Body of pancreas (tissue), 4 donors: ENCODE results near the gene AVPI1. TPM values are rescaled to one million over a fixed set of nuclear protein-coding genes. Genes with fewer than 3 reads are reported as not detected.
A peak's percentile ranks its signal among the peaks of the same experiment; 100 is the strongest.

Source experiments
- ATAC-seq: fragments of 150-250 bp; one replicate; pipeline ENCODE4 v1.9.1; 2016
- DNase-seq, 4 donors: peaks; one replicate each; pipeline ENCODE4 v3.0.0-alpha.2; 2019
- H3K27ac ChIP-seq, 4 donors: fragments of 200-600 bp; sonication (generic); 1 replicate in 3 of 4; 2 replicates in 1 of 4; pipeline versions ENCODE4 v1.5.1 to v1.6.1; 2016 to 2019; ENCODE audit warnings: mild to moderate bottlenecking in 1 of 4, mixed read lengths in 1 of 4, moderate library complexity in 1 of 4
- H3K27me3 ChIP-seq, 2 donors: fragments of 200-600 bp; sonication (generic); one replicate each; pipeline ENCODE4 v1.6.0; 2016; ENCODE audit warnings: mild to moderate bottlenecking in 1 of 2
- H3K36me3 ChIP-seq, 2 donors: fragments of 200-600 bp; sonication (generic); replicated peaks in 1 of 2; 2 replicates each; pipeline ENCODE4 v1.5.1; 2016; ENCODE audit warnings: low read depth in 2 of 2; ENCODE audit not compliant: insufficient read depth in 1 of 2
- H3K4me1 ChIP-seq: fragments of 200-600 bp; sonication (generic); one replicate; pipeline ENCODE4 v1.6.0; 2016
- H3K4me3 ChIP-seq, 2 donors: fragments of 200-600 bp; sonication (generic); 1 replicate in 1 of 2; 2 replicates in 1 of 2; pipeline ENCODE4 v1.5.1; 2016 to 2019
- H3K9me3 ChIP-seq, 3 donors: fragments of 200-600 bp; sonication (generic); 1 replicate in 2 of 3; 2 replicates in 1 of 3; pipeline ENCODE4 v1.5.1; 2016
- POLR2A ChIP-seq, 3 donors: fragments of 450-650 bp; IDR thresholded peaks; one replicate each; pipeline ENCODE4 v1.6.1; 2016; ENCODE audit warnings: antibody characterized with exemption in 3 of 3, mild to moderate bottlenecking in 2 of 3
- WGBS, 2 donors: methylation state at CpG; one replicate each; pipeline ENCODE4 v1.1.5; 2017; 5-methylcytosine and 5-hydroxymethylcytosine counted together
- intact Hi-C: fragments of 100-400 bp; cut with DNase I; formaldehyde crosslinking; loops from one replicate; pipeline ENCODE4 v1.15.1; 2023
- total RNA-seq, 2 donors: library from RNA; depleted of rRNA; stranded (reverse); fragments of >200 nt; gene quantifications; one replicate each; pipeline ENCODE4 v1.1.0, GENCODE V29; 2016
- TF ChIP-seq, protein P1 (sequence below), 7 experiments: fragments of 450-650 bp in 4 of 7; fragments of 200-600 bp in 3 of 7; sonication (generic) in 3 of 7; IDR thresholded peaks; one replicate each; pipeline ENCODE4 v1.5.1; 2016 to 2019; ENCODE audit warnings: antibody characterized with exemption in 7 of 7

Gene AVPI1
- total RNA-seq, 2 donors from 2014 or later = 5.7 to 14.8 TPM

- no peaks in the 10 kb centered on the region for H3K27me3 ChIP-seq
- no peak for DNase-seq
- H3K4me1 ChIP-seq = peaks cover 38% of the 10 kb centered on the region
- H3K36me3 ChIP-seq = no peaks in the 10 kb centered on the region
- WGBS, 2 donors = 62 to 68% methylated on average over 6 of the region's 6 CpGs
- no peak for TF ChIP-seq POLR2A (IDR thresholded peaks at IDR 0.05)
- TF ChIP-seq, protein P1, sequence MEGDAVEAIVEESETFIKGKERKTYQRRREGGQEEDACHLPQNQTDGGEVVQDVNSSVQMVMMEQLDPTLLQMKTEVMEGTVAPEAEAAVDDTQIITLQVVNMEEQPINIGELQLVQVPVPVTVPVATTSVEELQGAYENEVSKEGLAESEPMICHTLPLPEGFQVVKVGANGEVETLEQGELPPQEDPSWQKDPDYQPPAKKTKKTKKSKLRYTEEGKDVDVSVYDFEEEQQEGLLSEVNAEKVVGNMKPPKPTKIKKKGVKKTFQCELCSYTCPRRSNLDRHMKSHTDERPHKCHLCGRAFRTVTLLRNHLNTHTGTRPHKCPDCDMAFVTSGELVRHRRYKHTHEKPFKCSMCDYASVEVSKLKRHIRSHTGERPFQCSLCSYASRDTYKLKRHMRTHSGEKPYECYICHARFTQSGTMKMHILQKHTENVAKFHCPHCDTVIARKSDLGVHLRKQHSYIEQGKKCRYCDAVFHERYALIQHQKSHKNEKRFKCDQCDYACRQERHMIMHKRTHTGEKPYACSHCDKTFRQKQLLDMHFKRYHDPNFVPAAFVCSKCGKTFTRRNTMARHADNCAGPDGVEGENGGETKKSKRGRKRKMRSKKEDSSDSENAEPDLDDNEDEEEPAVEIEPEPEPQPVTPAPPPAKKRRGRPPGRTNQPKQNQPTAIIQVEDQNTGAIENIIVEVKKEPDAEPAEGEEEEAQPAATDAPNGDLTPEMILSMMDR (IDR thresholded peaks at IDR 0.05) = no peak
- intact Hi-C loops = no loop called here
- no peak overlapping the region for H3K4me3 ChIP-seq
- H3K9me3 ChIP-seq = no peaks in the 10 kb centered on the region
- ATAC-seq = no peak
- peak overlapping the region; percentile 25 to 83 (median 46) for H3K27ac ChIP-seq
Observed at GRCh38 chr10:97718178-97718577, 31.1 kb upstream of the AVPI1 start.

GRCh38 chr10:97717627-97718026 is 30.6 kb upstream of the AVPI1 start:
- DNase-seq (no peak), ATAC-seq (no peak)
- Histone ChIP-seq H3K4me3 (no peak overlapping the region), H3K27me3 (no peaks in the 10 kb centered on the region), H3K36me3 (no peaks in the 10 kb centered on the region), H3K4me1 (peaks cover 42% of the 10 kb centered on the region), H3K27ac (peak overlapping the region in 2 of 4 donors; percentile 35 to 83), H3K9me3 (no peaks in the 10 kb centered on the region)
- WGBS, 2 donors = 84 to 85% methylated on average over 7 of the region's 7 CpGs
- intact Hi-C loops = no loop called here
- TF ChIP-seq POLR2A (IDR thresholded peaks at IDR 0.05) = no peak
- TF ChIP-seq, protein P1 (IDR thresholded peaks at IDR 0.05) = no peak

- Histone ChIP-seq H3K36me3 (no peaks in the 10 kb centered on the region), H3K27ac (peak overlapping the region in 2 of 4 donors; percentile 86), H3K9me3 (no peaks in the 10 kb centered on the region), H3K4me3 (no peak overlapping the region), H3K4me1 (peaks cover 42% of the 10 kb centered on the region), H3K27me3 (no peaks in the 10 kb centered on the region)
- ATAC-seq = no peak
- 74 to 90% methylated on average over 8 of the region's 8 CpGs for WGBS, 2 donors
- TF ChIP-seq POLR2A (IDR thresholded peaks at IDR 0.05) = no peak
- TF ChIP-seq, protein P1 (IDR thresholded peaks at IDR 0.05) = no peak
- DNase-seq = no peak
- intact Hi-C loops = no loop called here
Observed at GRCh38 chr10:97715259-97715874, 28.3 kb upstream of the AVPI1 start.

DNA sequence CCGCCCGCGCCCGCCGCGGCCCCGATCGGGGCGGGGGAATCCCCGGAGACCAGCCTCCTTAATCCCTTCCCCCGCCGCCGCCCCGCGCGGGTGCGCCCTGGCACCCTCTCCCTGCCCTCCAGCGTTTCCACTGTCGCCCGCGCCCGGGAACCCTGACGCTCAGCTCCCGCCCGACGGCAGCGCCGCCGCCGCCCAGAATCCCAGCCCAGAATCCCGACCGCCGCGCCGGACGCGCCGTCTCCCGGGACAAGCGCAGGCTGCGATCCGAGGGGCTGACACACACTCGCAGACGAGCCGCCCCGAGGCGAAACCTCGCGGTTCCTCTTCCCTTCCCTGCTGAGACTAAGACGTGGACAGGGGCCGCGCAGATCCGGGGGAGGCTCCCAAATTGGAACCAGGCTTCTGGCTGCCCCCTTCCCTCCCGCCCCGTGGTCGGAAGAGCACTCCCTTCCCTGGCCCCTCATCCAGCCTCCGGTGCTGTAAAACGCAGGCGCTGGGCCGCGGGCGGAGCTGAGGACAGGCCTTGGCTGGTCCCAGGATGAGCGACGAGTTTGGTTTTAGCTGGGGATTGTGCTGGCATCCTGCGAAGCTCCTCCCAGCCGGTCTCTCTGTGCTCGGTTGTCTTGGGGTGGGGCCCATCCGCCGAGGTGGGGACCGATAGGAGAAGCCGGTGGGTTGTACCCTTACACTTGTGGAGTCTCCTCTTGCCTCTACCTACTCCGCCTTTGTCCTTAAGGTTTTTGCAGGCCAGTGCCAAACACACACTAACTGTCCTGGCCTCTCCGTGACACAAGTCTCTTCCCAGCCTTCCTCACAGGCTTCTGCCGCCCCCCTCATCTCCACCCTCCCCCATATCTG is 27.6 kb upstream of the AVPI1 start:
- H3K4me1 ChIP-seq = peaks cover 42% of the 10 kb centered on the region
- intact Hi-C loops = no loop called here
- no peaks in the 10 kb centered on the region for H3K27me3 ChIP-seq
- DNase-seq (peak; percentile 33 to 51 (median 42)), ATAC-seq (peak; percentile 45)
- peak overlapping the region; percentile 21 to 52 for H3K4me3 ChIP-seq
- H3K27ac ChIP-seq = peak overlapping the region; percentile 54 to 86 (median 82)
- H3K36me3 ChIP-seq = no peaks in the 10 kb centered on the region
- TF ChIP-seq, protein P1 (IDR thresholded peaks at IDR 0.05) = no peak
- peak; percentile 42 to 50 (median 49) for TF ChIP-seq POLR2A (IDR thresholded peaks at IDR 0.05)
- H3K9me3 ChIP-seq = no peaks in the 10 kb centered on the region
- WGBS, 2 donors = 17 to 47% methylated on average over 7 to 63 of the region's 74 CpGs
